ENCODE data around the gene SAFB2.

Gene SAFB2

GRCh38 chr19:5542665-5543064 is 79.9 kb downstream of the SAFB2 start:
- Histone ChIP-seq H3K36me3 (ENCODE audit: insufficient read depth, low read length) (no peaks in the 10 kb centered on the region), H3K9ac (ENCODE audit: low read depth, low read length) (no peak overlapping the region), H3K9me3 (ENCODE audit: control insufficient read depth, insufficient read depth, low read length) (no peaks in the 10 kb centered on the region), H3K4me1 (ENCODE audit: insufficient read depth, low read length) (peaks cover 14% of the 10 kb centered on the region; the same call in 1 of the 2 replicates)

- no peak overlapping the region for H3K9ac ChIP-seq (ENCODE audit: low read depth, low read length)
- no peaks in the 10 kb centered on the region for H3K9me3 ChIP-seq (ENCODE audit: control insufficient read depth, insufficient read depth, low read length)
- H3K4me1 ChIP-seq (ENCODE audit: insufficient read depth, low read length), result peaks cover 15% of the 10 kb centered on the region; the same call in 1 of the 2 replicates
- no peaks in the 10 kb centered on the region for H3K36me3 ChIP-seq (ENCODE audit: insufficient read depth, low read length)
Measured at GRCh38 chr19:5541456-5541855, 81.1 kb downstream of the SAFB2 start.

- H3K4me1 ChIP-seq (ENCODE audit: insufficient read depth, low read length), result peaks cover 20% of the 10 kb centered on the region; the same call in 1 of the 2 replicates
- no peaks in the 10 kb centered on the region for H3K36me3 ChIP-seq (ENCODE audit: insufficient read depth, low read length)
- no peak overlapping the region for H3K9ac ChIP-seq (ENCODE audit: low read depth, low read length)
- no peaks in the 10 kb centered on the region for H3K9me3 ChIP-seq (ENCODE audit: control insufficient read depth, insufficient read depth, low read length)
Measured at GRCh38 chr19:5540208-5540607, 82.4 kb downstream of the SAFB2 start.

GRCh38 chr19:5537870-5538269 is 84.7 kb downstream of the SAFB2 start:
- Histone ChIP-seq H3K4me1 (ENCODE audit: insufficient read depth, low read length) (peaks cover 20% of the 10 kb centered on the region; the same call in 1 of the 2 replicates), H3K36me3 (ENCODE audit: insufficient read depth, low read length) (no peaks in the 10 kb centered on the region)

More at GRCh38 chr19:5537870-5538269, 84.7 kb downstream of the SAFB2 start:
- H3K9me3 ChIP-seq (ENCODE audit: control insufficient read depth, insufficient read depth, low read length), result peaks cover 3% of the 10 kb centered on the region; the same call in 1 of the 2 replicates
- no peak overlapping the region for H3K9ac ChIP-seq (ENCODE audit: low read depth, low read length)

All from ES-I3 (cell line).